C4-2B (cell line): ENCODE data around the gene PIP5KL1.

ENCODE experiments used
- H3K27ac ChIP-seq: fragments of 450-650 bp; 2 replicates; pipeline ENCODE4 v1.5.1; 2017
- CTCF ChIP-seq: fragments of 450-650 bp; conservative IDR thresholded peaks from 2 replicates; pipeline ENCODE4 v1.5.1; 2017; ENCODE audit warnings: mild to moderate bottlenecking
- ZFX ChIP-seq: fragments of 450-650 bp; IDR thresholded peaks from 2 replicates; pipeline ENCODE4 v1.6.1; 2017

PIP5KL1 gene

DNA sequence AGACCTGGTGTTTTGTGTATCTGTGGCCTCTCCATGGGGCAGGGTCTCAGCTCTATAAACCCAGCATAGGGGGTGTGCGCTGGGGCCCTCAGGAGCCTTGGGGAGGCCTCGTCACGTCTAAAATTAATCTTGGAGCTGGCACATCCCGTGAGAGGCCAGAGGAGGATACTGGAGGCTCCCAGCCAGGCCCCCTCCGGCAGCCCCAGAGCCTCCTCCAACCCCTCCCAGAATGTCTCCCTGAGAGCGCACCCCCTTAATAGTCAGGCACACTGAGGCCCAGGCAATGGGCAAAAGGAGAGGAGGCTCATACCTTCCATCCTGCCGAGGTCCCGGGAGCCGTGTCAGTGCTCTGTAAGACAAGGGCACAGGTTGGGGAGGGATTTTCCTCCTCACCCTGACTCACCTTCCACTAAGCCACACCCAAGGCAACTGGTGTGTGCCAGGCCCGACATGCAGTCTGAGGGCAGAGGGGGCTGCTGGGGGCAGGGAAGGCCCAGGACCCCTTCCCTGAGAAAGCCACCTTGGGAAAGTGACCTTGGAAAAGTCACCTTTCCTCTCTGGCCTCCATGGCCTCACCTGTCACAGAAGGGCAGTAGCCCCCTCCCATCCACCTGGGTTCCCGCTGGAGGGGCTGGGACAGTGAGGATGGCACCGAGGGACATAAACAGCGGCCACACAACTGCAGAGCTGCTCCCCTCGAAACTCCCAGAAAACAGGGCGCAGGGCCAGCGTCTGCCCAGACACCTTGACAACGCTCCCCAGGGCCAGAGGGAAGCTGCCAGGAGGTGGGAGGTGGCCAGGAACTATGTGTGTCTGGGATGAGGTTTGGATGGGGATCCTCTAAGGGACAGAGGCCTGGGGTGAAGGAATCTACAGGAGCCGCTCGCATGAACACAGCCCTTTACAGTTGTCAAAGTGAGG is 56.0 kb downstream of the PIP5KL1 start:
- H3K27ac ChIP-seq = no peak overlapping the region; the same call in 1 of the 2 replicates

DNA sequence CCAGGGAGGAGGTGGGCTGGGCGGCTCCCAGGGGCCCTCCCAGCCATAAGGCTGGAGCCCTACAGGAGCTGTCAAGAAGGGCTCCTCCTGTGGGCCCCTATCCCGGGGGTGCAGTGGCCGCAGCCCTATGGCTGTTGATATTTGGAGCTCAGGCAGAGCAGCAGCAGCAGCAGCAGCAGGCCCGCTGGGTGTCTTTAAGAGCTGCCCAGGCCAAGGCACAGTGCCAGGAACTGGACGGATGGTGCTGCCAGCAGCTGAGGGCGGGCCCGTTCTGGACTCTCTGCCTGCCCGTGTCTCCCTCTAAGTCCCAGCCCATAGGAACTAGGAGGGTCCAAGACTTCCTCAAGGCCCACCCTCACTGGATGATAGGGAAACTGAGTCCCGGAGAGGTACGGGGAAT is 56.7 kb downstream of the PIP5KL1 start:
- H3K27ac ChIP-seq = no peak overlapping the region; the same call in 1 of the 2 replicates
- TF ChIP-seq CTCF (no peak), ZFX (no peak)

More for the DNA sequence above, 56.0 kb downstream of the PIP5KL1 start:
- TF ChIP-seq ZFX = no peak
- no peak for TF ChIP-seq CTCF

- H3K27ac ChIP-seq = no peak overlapping the region
- TF ChIP-seq ZFX (no peak), CTCF (no peak)
Measured at GRCh38 chr9:127873223-127873691, 57.3 kb downstream of the PIP5KL1 start.

- TF ChIP-seq CTCF (no peak), ZFX (no peak)
- H3K27ac ChIP-seq = no peak overlapping the region
Measured at GRCh38 chr9:127872369-127873222, 58.0 kb downstream of the PIP5KL1 start.

- TF ChIP-seq ZFX = no peak
- no peak for TF ChIP-seq CTCF
Measured at GRCh38 chr9:127871531-127871930, 59.0 kb downstream of the PIP5KL1 start.

DNA sequence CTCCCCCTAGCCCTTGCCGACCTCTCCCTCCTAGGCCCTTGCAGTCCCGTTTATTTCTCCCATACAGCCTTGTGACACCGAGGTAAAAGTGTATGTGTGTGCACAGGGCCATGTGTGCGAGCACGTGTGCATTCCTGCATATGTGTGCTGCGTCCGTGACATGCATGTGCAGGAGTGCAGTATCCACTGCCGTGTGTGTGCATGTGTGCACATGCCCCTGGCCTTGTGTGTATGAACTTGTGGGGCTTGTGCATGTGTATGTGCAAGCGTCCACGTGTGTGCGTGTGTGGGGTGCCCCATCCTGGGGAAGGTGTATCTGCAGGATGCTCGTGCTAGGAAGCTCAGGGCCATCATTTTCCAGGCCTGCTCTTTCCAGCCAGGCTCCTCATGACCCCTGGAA is 59.7 kb downstream of the PIP5KL1 start:
- H3K27ac ChIP-seq = no peak overlapping the region
- no peak for TF ChIP-seq CTCF
- no peak for TF ChIP-seq ZFX

More at GRCh38 chr9:127871531-127871930, 59.0 kb downstream of the PIP5KL1 start:
- H3K27ac ChIP-seq = no peak overlapping the region
